HL-60 (cell line): ENCODE data around the gene ANLN.

Experiments used
- POLR2AphosphoS5 ChIP-seq: IDR thresholded peaks from 2 replicates; pipeline ENCODE4 v1.6.1; 2012; ENCODE audit warnings: low read depth
- SPI1 ChIP-seq: IDR thresholded peaks from 2 replicates; pipeline ENCODE4 v1.6.1; 2012; ENCODE audit warnings: low read depth, mild to moderate bottlenecking, borderline replicate concordance
- TF ChIP-seq, protein P1 (sequence below): IDR thresholded peaks from one replicate; pipeline ENCODE4 v1.5.1; 2011; ENCODE audit warnings: low read length, control low read depth, inconsistent platforms; ENCODE audit not compliant: insufficient read depth
- TF ChIP-seq, protein P2 (sequence below): IDR thresholded peaks from 2 replicates; pipeline ENCODE4 v1.6.1; 2012; ENCODE audit warnings: low read depth; ENCODE audit not compliant: insufficient replicate concordance

DNA sequence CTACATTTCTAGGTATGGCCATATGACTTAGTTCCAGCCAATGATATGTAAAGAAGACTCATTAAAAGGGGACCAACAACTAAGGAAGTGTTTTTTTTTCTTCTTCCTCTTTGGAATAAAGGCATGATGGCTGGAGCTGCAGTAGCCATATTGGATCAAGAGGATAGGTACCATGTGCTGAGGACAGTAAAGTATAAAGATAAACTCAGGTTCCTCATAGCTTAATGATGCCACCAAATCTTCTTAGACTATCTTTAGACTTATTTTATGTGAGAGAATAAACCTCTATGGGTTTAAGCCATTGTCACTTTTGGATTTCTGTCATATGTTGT lies 85.3 kb downstream of the ANLN start:
- TF ChIP-seq, protein P1, sequence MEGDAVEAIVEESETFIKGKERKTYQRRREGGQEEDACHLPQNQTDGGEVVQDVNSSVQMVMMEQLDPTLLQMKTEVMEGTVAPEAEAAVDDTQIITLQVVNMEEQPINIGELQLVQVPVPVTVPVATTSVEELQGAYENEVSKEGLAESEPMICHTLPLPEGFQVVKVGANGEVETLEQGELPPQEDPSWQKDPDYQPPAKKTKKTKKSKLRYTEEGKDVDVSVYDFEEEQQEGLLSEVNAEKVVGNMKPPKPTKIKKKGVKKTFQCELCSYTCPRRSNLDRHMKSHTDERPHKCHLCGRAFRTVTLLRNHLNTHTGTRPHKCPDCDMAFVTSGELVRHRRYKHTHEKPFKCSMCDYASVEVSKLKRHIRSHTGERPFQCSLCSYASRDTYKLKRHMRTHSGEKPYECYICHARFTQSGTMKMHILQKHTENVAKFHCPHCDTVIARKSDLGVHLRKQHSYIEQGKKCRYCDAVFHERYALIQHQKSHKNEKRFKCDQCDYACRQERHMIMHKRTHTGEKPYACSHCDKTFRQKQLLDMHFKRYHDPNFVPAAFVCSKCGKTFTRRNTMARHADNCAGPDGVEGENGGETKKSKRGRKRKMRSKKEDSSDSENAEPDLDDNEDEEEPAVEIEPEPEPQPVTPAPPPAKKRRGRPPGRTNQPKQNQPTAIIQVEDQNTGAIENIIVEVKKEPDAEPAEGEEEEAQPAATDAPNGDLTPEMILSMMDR, result no peak
- TF ChIP-seq POLR2AphosphoS5 (no peak), SPI1 (no peak)
- TF ChIP-seq, protein P2, sequence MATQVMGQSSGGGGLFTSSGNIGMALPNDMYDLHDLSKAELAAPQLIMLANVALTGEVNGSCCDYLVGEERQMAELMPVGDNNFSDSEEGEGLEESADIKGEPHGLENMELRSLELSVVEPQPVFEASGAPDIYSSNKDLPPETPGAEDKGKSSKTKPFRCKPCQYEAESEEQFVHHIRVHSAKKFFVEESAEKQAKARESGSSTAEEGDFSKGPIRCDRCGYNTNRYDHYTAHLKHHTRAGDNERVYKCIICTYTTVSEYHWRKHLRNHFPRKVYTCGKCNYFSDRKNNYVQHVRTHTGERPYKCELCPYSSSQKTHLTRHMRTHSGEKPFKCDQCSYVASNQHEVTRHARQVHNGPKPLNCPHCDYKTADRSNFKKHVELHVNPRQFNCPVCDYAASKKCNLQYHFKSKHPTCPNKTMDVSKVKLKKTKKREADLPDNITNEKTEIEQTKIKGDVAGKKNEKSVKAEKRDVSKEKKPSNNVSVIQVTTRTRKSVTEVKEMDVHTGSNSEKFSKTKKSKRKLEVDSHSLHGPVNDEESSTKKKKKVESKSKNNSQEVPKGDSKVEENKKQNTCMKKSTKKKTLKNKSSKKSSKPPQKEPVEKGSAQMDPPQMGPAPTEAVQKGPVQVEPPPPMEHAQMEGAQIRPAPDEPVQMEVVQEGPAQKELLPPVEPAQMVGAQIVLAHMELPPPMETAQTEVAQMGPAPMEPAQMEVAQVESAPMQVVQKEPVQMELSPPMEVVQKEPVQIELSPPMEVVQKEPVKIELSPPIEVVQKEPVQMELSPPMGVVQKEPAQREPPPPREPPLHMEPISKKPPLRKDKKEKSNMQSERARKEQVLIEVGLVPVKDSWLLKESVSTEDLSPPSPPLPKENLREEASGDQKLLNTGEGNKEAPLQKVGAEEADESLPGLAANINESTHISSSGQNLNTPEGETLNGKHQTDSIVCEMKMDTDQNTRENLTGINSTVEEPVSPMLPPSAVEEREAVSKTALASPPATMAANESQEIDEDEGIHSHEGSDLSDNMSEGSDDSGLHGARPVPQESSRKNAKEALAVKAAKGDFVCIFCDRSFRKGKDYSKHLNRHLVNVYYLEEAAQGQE, result no peak
